DMS53 treated with DMSO at 0.1 percent for 48 hours (cell line): ENCODE results near the gene GNB1L.
"Not testable (repeated sequence)": the region's sequence is repeated elsewhere in the genome, so short reads cannot be mapped to it uniquely, and the experiment has no call there.

Experiments used
- DNase-seq: peaks from one replicate; lab custom pipeline; 2025; ENCODE audit not compliant: unreplicated experiment; lab: John Stamatoyannopoulos, UW

GNB1L gene

DNA sequence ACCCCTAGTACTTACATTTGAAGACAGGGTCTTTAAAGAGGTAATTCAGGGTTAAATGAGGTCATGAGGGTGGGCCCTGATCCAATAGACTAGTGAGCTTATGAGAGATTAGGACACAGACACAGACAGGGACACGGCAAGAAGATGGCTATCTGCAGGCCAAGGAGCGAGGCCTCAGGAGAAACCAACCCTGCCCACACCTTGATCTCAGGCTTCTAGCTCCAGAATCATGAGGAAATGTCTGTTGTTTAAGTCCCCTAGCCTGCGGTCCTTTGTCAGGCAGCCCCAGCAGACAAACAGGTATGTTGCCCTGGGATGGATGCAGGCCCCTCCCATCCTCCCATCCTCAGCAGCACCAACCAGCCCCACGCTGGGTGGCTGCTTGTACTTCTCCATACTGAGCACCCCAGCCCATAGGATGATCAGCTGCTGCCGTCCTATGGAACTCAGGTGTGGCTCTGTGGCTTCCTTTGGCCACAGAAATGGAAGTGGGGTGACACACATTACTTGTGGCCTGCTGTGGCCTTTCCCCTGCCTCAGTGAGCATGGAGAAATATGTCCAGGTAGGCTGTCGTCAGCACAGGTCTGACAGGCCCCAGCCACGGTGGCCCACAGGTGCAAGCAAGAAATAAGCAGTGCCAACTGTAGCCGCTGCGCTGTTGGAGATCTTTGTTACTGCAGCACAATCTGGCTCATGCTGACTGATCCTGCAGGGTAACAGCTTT, 7.9 kb downstream of the GNB1L start:
- DNase-seq, result no peak

GRCh38 chr22:19845054-19845722, 9.5 kb downstream of the GNB1L start:
- DNase-seq, result no peak

DNA sequence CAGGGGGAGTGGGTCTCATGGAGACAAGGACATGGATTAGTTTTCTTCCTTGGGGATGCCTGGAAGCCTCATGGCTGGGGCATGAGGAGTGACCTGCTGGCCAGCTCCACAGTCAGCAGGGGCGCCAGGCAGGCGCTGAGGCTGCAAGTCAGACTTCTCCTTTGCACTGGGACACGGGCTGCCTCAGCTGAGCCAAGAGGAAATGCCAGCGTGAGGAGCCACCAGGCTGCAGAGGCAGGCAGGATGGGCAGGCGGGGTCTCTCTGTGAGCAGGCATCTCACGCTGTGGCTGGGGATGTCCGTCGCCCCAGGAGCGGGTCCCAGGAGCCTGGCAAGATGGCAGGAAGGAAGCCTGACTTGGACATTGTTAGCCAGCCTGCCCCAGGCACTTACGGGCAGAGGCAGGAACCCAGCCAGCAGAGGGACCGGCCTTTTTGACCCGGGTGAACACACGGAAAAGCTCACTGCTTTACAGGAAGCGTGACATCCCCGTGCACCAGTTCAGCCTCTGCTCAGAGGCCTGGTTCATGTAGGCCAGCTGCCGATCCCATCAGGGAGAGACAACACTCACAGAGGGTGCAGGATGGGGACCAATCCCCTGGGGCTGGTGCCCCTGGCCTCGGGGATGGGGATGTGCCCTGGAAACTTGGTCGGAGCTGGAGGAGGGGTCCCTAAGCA, 10.2 kb downstream of the GNB1L start:
- no peak for DNase-seq

- no peak for DNase-seq
Observed at GRCh38 chr22:19843857-19844376, 10.8 kb downstream of the GNB1L start.

DNA sequence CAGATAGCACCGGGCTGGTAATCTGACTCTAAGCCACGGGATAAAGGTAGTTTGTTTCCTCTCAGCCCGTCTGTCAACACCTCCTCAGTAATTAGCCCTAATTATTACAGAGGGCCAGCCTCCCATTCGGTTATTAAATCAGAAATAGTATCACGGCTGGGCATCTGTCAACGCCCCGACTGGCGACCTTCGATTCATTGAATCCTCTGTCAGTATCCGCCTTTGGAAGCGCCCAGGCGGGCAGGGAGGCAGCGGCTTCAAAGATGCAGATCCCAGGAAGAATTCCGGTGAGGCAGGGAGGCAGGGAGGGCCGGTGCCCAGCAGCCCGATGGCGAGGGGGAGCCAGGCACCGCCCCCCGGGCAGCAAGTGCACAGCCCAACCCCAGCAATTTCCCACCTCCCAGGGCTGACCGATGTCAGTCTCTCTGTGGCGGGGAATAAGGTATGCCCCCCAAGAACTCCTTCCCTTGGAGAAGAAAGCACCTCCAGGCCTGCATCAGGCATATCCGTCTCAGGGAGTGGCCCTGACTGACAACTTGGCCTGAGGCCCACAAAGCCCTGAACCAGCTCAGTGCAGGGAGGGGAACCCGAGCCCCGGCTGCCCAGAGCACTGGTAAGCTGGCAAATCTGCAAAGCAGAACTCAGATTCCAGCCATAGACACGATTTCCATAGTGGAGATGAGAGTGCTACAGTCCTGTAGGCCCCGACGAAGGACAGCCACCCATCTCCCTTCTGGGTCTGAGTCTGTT, 11.4 kb downstream of the GNB1L start:
- DNase-seq, result no peak

GRCh38 chr22:19842393-19843106, 12.1 kb downstream of the GNB1L start:
- no peak for DNase-seq

DNA sequence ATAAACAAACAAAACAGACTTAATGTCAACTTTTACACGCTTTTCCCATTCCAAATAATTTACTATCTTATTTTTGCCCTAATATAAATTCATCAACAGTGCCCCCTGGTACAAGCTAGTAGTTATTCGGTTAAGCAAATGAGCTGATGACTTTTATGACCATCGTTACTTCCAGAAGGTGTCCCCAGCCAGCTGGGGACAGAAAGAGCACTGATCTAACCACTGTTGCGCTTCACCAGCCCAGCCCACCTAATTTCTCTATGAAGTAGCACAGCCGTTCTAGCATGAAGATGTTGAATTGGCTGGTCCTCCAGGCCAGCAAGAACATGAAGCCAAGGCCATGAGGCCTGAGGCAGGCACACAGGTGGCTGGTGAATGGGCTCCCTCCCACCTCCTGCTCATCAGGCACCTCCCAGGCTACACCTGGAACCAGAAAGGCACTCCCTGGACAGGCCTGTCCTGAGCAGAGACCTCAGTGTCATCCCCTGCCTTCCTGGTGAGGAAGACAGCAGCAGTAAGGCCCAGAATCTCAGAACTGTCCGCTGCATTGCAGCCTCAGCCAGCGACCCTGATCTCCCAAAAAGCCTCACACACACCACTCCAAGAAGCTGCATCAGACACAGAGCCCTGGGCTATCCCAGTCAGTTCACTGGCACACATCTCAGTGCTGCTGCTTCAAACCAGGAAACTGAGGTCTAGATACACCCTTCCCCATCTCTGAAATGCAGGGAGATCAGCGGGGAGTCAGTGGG, 12.9 kb downstream of the GNB1L start:
- DNase-seq, result no peak

- DNase-seq, result no peak
Observed at GRCh38 chr22:19840955-19841640, 13.6 kb downstream of the GNB1L start.

GRCh38 chr22:19840059-19840458, 14.6 kb downstream of the GNB1L start:
- no peak for DNase-seq

DNA sequence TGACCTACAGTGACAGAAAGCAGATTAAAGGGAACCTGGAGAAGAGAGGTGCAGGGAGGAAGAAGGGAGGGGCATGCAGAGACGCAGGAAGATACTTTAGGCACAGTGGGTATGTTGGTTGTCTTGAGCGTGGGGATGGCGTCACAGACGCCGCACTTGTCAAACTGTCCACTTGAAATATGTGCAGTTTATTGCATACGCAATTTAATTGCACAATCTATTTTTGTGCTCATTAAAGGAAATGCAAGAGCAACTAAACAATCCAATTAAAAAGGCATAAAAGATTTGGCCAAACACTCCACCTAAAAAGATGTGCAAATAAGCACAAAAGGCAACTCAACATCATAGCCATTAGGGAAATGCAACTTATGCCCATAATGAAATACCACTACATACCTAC, 16.8 kb downstream of the GNB1L start:
- no peak for DNase-seq

DNA sequence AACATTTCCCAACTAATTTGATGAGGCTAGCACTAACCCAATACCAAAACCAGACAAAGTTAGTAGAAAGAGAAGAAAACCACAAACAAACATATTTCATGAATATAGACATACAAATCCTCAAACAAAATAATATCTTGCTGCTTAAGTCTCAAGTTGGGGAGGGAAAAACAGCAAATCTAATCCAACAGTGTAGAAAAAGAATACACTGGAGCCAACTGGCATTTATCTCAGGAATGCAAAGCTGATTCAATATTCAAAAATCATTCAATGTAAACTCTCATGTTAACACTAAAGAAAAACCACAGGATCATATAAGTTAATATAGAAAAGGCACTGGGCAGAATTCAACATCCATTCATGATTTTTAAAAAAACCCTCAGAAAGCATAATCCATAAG, 18.2 kb downstream of the GNB1L start:
- no peak for DNase-seq

- no peak for DNase-seq
Observed at GRCh38 chr22:19834599-19834998, 20.1 kb downstream of the GNB1L start.

DNA sequence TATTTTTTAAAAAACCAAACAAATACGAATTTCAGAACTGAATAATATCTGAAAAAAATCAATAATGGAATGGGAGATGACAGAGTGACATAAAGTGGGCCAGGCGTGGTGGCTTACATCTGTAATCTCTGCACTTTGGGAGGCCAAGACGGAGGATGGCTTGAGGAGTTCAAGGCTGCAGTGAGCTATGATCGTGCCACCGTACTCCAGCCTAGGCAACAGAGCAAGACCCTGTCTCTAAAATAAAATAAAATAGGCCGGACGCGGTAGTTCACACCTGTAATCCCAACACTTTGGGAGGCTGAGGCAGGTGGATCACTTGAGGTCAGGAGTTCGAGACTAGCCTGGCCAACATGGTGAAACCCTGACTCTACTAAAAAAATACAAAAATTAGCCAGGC, 21.3 kb downstream of the GNB1L start:
- DNase-seq, result not testable (repeated sequence)

DNA sequence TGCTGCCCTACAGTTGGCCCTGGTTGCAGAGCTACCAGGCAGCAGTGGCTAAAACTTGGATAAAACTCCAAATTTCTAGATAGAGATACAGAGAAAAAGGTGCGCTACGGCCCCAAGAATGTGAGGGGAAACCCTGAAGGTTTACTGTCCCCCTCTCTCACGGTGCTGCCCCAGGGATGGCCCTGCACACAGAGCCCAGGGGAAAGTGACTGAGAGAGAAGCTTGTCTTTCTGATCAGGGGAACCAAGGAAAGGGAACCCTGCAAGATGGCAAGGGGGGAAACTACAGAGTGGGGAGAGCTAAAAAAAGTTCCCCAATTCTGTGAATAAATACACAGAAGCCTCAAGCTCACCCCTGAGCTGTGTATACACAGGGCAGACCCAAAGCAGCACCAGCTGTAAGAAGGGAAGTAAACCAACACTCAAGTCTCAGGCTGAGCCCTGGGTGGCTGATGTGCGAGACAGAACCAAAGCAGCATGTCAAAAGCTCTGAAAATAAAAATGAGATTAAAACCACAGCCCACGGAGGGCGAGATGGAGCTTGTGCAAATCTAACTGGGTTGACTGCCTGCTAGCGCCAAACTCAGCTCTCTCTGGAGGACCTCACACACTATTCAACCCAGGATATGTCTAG, 22.1 kb downstream of the GNB1L start:
- DNase-seq, result no peak

DNA sequence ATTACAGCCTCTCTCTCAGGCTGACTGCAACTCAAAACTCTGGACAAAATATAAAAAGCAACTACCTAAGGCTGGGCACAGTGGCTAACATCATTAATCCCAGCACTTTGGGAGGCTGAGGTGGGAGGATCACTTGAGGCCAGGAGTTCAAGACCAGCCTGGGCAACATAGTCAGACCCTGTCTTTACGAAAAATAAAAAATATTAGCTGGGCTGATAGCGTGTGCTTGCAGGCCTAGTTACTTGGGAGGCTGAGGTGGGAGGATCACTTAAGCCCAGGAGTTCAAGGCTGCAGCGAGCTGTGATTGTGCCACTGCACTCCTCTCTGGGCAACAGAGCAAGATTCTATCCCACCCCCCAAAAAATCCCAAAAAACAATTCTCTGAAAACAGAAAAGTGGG, 22.7 kb downstream of the GNB1L start:
- DNase-seq, result not testable (repeated sequence)

GRCh38 chr22:19831016-19831415, 23.7 kb downstream of the GNB1L start:
- DNase-seq, result no peak

DNA sequence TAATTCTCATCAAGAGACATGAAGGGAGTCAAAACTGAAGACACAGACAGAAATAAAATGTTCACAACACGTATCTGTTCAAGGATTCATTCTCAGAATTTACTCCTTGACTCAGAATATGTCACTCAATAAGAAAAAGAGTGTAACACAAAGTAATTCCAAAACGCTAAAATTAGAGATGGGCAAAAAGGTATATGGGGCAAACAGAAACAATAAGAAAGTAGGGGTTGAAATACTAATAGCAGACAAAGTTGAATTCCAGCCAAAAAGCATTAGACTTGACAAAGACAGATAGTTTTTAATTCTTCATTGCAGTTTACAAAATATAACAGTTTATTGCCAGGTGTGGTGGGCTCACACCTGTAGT, 26.7 kb downstream of the GNB1L start:
- no peak for DNase-seq

DNA sequence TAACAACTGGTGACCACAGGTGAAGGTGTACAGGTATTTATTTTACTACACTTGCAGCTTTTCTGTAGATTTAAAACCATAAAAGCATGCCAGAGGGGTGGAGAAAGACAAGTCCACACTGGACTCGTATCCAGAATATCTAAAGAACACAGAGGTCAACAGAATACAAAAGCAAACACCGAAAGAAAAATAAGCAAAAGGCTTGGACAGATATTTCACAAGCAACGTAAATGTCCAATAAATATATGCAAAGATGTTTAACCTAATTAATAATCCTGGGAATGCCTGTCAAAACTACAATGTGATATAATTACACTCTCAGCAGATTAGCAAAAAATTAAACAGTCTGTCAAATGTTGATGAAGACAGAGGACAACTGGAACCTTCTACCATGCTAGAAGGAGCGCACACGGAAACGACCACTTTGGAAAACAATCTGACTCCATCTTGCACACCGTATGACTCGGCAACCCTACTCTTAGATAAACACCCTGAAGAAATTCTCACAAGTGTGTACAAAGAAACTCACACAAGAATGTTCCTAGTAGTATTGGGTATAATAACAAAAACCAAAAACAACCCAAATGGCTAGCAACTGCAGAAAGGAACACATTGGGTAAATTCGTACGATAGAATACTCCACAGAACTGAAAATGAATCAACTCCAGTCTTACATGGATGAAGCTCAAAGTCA, 27.2 kb downstream of the GNB1L start:
- DNase-seq, result no peak

DNA sequence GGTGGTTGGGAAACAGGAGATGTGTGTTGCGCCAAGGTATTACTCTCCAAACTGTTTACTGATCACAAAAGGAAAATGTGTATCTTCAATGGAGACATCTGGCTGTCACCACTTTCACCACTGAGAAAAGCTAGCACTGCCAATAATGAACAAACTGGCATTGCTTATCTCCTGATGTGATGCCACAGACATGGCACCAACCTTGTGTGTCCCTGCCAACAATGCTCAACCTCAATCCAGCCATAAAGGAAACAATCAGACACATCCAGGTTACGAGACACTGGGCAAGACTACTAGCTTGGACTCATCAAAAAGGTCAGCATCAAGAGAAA, 28.1 kb downstream of the GNB1L start:
- no peak for DNase-seq
